ENCODE data around the gene HOXD8.

HOXD8 gene

GRCh38 chr2:176128982-176129796 is at the start of gene HOXD8:
HOXD8 (plus strand) TSS chr2:176129705; CDS start chr2:176130367, 662 bp downstream.
- DNase-seq (ENCODE audit: low read depth): peak; percentile 19
- no peak for TF ChIP-seq CTCF (IDR thresholded peaks at IDR 0.05; ENCODE audit: insufficient read depth, low read depth, low read length, missing control alignments)
- H3K4me3 ChIP-seq (ENCODE audit: low read length): no peak within 1 kb of the TSS

- no peak overlapping the region for H3K4me3 ChIP-seq (ENCODE audit: low read length)
- DNase-seq (ENCODE audit: low read depth): no peak
Measured at GRCh38 chr2:176079831-176080539, 49.5 kb upstream of the HOXD8 start.

GRCh38 chr2:176080540-176081375 is 48.7 kb upstream of the HOXD8 start:
- no peak overlapping the region for H3K4me3 ChIP-seq (ENCODE audit: low read length)
- no peak for TF ChIP-seq CTCF (IDR thresholded peaks at IDR 0.05; ENCODE audit: insufficient read depth, low read depth, low read length, missing control alignments)
- DNase-seq (ENCODE audit: low read depth): no peak

More at GRCh38 chr2:176079831-176080539, 49.5 kb upstream of the HOXD8 start:
- TF ChIP-seq CTCF (IDR thresholded peaks at IDR 0.05; ENCODE audit: insufficient read depth, low read depth, low read length, missing control alignments): peak; percentile 22

GRCh38 chr2:176081376-176081836 is 48.1 kb upstream of the HOXD8 start:
- TF ChIP-seq CTCF (IDR thresholded peaks at IDR 0.05; ENCODE audit: insufficient read depth, low read depth, low read length, missing control alignments): no peak
- H3K4me3 ChIP-seq (ENCODE audit: low read length): no peak overlapping the region
- DNase-seq (ENCODE audit: low read depth): no peak

- DNase-seq (ENCODE audit: low read depth): no peak
- no peak for TF ChIP-seq CTCF (IDR thresholded peaks at IDR 0.05; ENCODE audit: insufficient read depth, low read depth, low read length, missing control alignments)
- H3K4me3 ChIP-seq (ENCODE audit: low read length): no peak overlapping the region
Measured at GRCh38 chr2:176081837-176082524, 47.5 kb upstream of the HOXD8 start.

- no peak for TF ChIP-seq CTCF (IDR thresholded peaks at IDR 0.05; ENCODE audit: insufficient read depth, low read depth, low read length, missing control alignments)
- H3K4me3 ChIP-seq (ENCODE audit: low read length): no peak overlapping the region
- no peak for DNase-seq (ENCODE audit: low read depth)
Measured at GRCh38 chr2:176082525-176082823, 47.0 kb upstream of the HOXD8 start.
